ENCODE measurements around the gene PCDHGB1.
"Not testable (repeated sequence)": the region's sequence is repeated elsewhere in the genome, so short reads cannot be mapped to it uniquely, and the experiment has no call there.

PCDHGB1 gene

DNA sequence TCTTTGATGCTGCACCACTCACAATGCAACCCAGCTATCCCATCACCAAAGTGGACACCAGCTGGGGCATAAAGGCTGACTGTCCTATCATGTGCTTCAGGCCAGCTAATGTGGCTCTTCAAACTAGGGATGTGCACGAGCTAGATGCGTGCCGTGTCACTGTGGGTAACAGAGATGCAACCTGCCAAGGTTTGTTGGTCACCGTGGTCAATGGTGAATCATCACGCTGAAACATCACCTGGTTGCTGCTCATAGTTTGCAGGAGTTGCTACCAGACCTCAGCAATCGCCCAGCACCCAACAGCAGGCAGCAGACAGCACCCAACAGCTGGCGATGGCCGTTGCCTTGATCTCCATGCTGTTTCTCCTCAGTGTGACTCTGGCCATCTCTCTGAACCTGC is 21.7 kb upstream of the PCDHGB1 start:
- DNase-seq = no peak
- Histone ChIP-seq H3K4me3 (no peak overlapping the region), H3K27me3 (no peaks in the 10 kb centered on the region), H3K36me3 (peaks cover 0 to 26% (median 15%) of the 10 kb centered on the region in 3 donors), H3K27ac (no peak overlapping the region), H3K9me3 (peaks cover 5 to 65% (median 50%) of the 10 kb centered on the region in 3 donors), H3K4me1 (peaks cover 0 to 4% (median 0%) of the 10 kb centered on the region in 4 donors)
- TF ChIP-seq, protein P1, sequence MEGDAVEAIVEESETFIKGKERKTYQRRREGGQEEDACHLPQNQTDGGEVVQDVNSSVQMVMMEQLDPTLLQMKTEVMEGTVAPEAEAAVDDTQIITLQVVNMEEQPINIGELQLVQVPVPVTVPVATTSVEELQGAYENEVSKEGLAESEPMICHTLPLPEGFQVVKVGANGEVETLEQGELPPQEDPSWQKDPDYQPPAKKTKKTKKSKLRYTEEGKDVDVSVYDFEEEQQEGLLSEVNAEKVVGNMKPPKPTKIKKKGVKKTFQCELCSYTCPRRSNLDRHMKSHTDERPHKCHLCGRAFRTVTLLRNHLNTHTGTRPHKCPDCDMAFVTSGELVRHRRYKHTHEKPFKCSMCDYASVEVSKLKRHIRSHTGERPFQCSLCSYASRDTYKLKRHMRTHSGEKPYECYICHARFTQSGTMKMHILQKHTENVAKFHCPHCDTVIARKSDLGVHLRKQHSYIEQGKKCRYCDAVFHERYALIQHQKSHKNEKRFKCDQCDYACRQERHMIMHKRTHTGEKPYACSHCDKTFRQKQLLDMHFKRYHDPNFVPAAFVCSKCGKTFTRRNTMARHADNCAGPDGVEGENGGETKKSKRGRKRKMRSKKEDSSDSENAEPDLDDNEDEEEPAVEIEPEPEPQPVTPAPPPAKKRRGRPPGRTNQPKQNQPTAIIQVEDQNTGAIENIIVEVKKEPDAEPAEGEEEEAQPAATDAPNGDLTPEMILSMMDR (IDR thresholded peaks at IDR 0.05) = no peak
- intact Hi-C loops (cut with DNase I; ENCODE audit: low total_unique reads) = loop anchor here (10.0 kb wide), 1 partner anchor 87 kb away; the partner anchor contains the start of genes PCDHGA10 and PCDHGB7

DNA sequence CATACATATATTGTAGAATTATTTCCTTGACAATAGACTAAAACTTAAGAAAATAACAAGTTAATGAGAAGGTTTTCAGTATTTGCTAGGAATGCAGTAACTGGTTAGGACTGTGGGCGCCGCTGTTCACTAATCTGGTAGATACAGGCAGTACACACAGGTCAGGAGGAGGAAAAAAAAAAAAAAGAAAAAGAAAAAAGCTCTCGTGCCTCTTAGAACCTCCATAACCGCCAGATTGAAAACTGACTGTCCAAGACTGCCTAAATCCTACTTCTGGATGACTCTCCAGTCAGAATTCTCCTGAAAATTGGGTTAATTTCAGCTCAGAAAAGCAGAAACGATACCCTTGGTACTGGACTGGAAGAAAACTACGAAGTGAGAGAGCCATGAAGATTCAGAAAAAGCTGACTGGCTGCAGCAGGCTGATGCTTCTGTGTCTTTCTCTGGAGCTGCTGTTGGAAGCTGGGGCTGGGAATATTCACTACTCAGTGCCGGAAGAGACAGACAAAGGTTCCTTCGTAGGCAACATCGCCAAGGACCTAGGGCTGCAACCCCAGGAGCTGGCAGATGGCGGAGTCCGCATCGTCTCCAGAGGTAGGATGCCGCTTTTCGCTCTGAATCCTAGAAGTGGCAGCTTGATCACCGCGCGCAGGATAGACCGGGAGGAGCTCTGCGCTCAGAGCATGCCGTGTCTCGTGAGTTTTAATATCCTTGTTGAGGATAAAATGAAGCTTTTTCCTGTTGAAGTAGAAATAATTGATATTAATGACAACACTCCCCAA is 19.4 kb upstream of the PCDHGB1 start, which contains the start of gene PCDHGA1:
Gene PCDHGA1, plus strand, starts transcription at position 216 of the 782 bp plus-strand sequence.
- peaks cover 5 to 86% (median 64%) of the 10 kb centered on the region in 3 donors for H3K9me3 ChIP-seq
- H3K36me3 ChIP-seq = peaks cover 0 to 38% (median 22%) of the 10 kb centered on the region in 3 donors
- peaks cover 0 to 4% (median 0%) of the 10 kb centered on the region in 4 donors for H3K4me1 ChIP-seq
- no peak within 1 kb of the TSS for H3K27ac ChIP-seq
- no peak within 1 kb of the TSS for H3K4me3 ChIP-seq
- TF ChIP-seq, protein P1 (IDR thresholded peaks at IDR 0.05) = no peak
- H3K27me3 ChIP-seq = no peaks in the 10 kb centered on the region
- no peak for DNase-seq
- intact Hi-C loops (cut with DNase I; ENCODE audit: low total_unique reads) = no loop called here

DNA sequence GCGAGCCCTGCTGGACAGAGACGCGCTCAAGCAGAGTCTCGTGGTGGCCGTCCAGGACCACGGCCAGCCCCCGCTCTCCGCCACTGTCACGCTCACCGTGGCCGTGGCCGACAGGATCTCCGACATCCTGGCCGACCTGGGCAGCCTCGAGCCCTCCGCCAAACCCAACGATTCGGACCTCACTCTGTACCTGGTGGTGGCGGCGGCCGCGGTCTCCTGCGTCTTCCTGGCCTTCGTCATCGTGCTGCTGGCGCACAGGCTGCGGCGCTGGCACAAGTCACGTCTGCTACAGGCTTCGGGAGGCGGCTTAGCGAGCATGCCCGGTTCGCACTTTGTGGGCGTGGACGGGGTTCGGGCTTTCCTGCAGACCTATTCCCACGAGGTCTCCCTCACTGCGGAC is 17.3 kb upstream of the PCDHGB1 start:
- intact Hi-C loops (cut with DNase I; ENCODE audit: low total_unique reads); H3K27me3 ChIP-seq; DNase-seq; H3K4me3 ChIP-seq; H3K4me1 ChIP-seq; H3K27ac ChIP-seq: not testable (repeated sequence)
- Histone ChIP-seq H3K9me3 (peaks cover 5 to 96% (median 65%) of the 10 kb centered on the region in 3 donors), H3K36me3 (peaks cover 0 to 38% (median 22%) of the 10 kb centered on the region in 3 donors)

DNA sequence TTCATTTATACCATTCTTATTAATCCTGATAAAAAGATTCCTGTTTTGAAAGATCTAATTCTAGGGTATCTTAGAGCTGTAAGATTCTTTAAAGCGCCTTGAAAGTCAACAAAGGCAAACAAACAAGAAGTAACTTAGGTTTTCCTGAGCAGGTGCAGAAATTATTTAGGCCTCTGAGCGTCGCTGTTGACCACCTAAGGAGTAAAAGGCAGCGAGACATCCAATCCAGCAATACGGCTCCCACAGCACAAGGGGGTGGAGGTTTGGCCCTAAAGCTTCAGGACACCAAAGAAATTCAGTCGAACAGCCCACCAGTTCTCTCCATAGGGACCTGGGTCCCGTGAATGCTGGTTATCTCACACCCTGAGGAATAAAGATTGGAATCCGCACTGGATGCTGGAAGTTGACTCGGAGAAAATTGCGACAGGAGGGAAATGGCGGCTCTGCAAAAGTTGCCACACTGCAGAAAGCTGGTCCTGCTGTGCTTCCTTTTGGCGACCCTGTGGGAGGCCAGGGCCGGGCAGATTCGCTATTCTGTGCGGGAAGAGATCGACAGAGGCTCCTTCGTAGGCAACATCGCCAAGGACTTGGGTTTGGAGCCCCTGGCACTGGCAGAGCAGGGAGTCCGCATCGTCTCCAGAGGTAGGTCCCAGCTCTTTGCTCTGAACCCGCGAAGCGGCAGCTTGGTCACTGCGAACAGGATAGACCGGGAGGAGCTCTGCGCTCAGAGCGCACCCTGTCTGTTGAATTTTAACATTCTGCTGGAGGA is 11.2 kb upstream of the PCDHGB1 start, which contains the start of gene PCDHGA2:
Gene PCDHGA2, plus strand, starts transcription at position 223 of the 769 bp plus-strand sequence.
- peak within 1 kb of the TSS; percentile 31 to 38 for H3K4me3 ChIP-seq
- TF ChIP-seq, protein P1 (IDR thresholded peaks at IDR 0.05) = peak; percentile 24 to 26
- H3K9me3 ChIP-seq = peaks cover 0 to 96% (median 66%) of the 10 kb centered on the region in 3 donors

DNA sequence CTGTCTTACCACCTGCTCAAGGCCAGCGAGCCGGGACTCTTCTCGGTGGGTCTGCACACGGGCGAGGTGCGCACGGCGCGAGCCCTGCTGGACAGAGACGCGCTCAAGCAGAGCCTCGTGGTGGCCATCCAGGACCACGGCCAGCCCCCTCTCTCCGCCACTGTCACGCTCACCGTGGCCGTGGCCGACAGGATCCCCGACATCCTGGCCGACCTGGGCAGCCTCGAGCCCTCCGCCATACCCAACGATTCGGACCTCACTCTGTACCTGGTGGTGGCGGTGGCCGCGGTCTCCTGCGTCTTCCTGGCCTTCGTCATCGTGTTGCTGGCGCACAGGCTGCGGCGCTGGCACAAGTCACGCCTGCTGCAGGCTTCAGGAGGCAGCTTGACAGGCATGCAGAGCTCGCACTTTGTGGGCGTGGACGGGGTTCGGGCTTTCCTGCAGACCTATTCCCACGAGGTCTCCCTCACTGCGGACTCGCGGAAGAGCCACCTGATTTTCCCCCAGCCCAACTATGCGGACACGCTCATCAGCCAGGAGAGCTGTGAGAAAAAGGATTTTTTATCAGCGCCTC is 9.0 kb upstream of the PCDHGB1 start:
- H3K9me3 ChIP-seq = peaks cover 6 to 99% (median 78%) of the 10 kb centered on the region in 3 donors

More for the DNA sequence above, 11.2 kb upstream of the PCDHGB1 start, which contains the start of gene PCDHGA2:
- no peaks in the 10 kb centered on the region for H3K4me1 ChIP-seq
- H3K27ac ChIP-seq = no peak within 1 kb of the TSS
- no peak for DNase-seq
- intact Hi-C loops (cut with DNase I; ENCODE audit: low total_unique reads) = no loop called here
- peaks cover 0 to 22% (median 15%) of the 10 kb centered on the region in 3 donors for H3K36me3 ChIP-seq
- no peaks in the 10 kb centered on the region for H3K27me3 ChIP-seq

DNA sequence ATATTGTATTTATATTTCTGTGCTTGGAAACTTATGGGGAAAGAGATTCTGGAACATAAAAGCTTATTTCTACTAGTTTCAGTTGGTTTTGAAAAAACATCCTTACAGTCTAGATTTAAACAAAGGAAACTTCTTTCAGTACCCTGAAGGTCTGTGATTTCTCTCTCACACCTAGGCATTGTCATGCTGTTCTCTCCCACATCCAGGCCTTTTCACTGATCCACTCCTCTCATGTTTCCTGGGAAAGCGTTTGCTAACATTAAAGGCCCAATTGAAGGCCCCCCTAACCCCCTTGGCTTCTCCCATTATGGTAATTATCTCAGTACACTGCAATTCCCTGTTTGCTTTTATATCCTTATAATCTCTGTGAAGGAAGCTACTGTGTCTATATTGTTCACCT is 7.1 kb upstream of the PCDHGB1 start:
- Histone ChIP-seq H3K36me3 (peaks cover 0 to 29% (median 24%) of the 10 kb centered on the region in 3 donors), H3K4me3 (no peak overlapping the region), H3K27ac (no peak overlapping the region), H3K4me1 (no peaks in the 10 kb centered on the region), H3K9me3 (peaks cover 6 to 100% (median 85%) of the 10 kb centered on the region in 3 donors), H3K27me3 (no peaks in the 10 kb centered on the region)
- DNase-seq = no peak
- TF ChIP-seq, protein P1 (IDR thresholded peaks at IDR 0.05) = no peak
- intact Hi-C loops (cut with DNase I; ENCODE audit: low total_unique reads) = no loop called here

More for the DNA sequence above, 9.0 kb upstream of the PCDHGB1 start:
- intact Hi-C loops (cut with DNase I; ENCODE audit: low total_unique reads); H3K27ac ChIP-seq; H3K27me3 ChIP-seq; DNase-seq; H3K4me3 ChIP-seq; H3K4me1 ChIP-seq: not testable (repeated sequence)
- peaks cover 0 to 24% (median 22%) of the 10 kb centered on the region in 3 donors for H3K36me3 ChIP-seq

Measured in tibial artery (tissue), 4 donors.